ENCODE data around the gene MIER1.

The MIER1 gene

DNA sequence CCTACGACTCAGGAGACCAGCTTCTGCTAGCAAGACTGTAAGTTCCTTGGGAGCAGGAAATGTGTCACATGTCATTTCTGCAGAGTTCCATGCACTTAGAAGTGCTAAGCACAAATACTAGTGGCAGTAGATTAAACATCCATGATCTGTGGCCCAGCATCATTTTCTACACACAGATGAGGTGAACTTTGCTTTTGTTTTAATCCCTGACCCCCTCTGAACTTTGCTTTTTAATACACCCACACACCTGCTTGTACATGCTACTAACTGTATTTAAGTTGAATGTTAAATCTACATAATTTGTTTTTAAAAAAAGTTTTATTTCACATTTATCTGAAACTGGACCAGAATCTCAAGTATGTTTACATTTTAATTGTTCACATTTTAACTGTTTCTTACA is 104.7 kb downstream of the MIER1 start:
- Histone ChIP-seq H3K9me2 (replicated peaks; ENCODE audit: control insufficient read depth, low read length) (no peaks in the 10 kb centered on the region), H3K4me3 (ENCODE audit: low read length) (no peak overlapping the region), H3K4me2 (ENCODE audit: low read length) (no peak overlapping the region), H4K20me1 (ENCODE audit: control insufficient read depth, insufficient read depth, low read depth, low read length) (no peaks in the 10 kb centered on the region), H3F3A (ENCODE audit: control insufficient read depth, insufficient read depth) (no peaks in the 10 kb centered on the region), H3K36me3 (ENCODE audit: control insufficient read depth, low read length) (peaks cover 89% of the 10 kb centered on the region), H3K9me3 (ENCODE audit: control insufficient read depth, insufficient read depth, low read length) (no peaks in the 10 kb centered on the region), H3K4me1 (ENCODE audit: control insufficient read depth, low read length) (no peaks in the 10 kb centered on the region), H3K27me3 (ENCODE audit: control insufficient read depth, low read length) (no peaks in the 10 kb centered on the region), H3K27ac (ENCODE audit: low read depth, low read length) (no peak overlapping the region), H3K79me2 (ENCODE audit: control insufficient read depth, low read length) (no peaks in the 10 kb centered on the region; the same call in 1 of the 2 replicates)
- no peak for TF ChIP-seq EZH2phosphoT487 (IDR thresholded peaks at IDR 0.05; ENCODE audit: borderline replicate concordance, low read length)
- TF ChIP-seq, protein P1, sequence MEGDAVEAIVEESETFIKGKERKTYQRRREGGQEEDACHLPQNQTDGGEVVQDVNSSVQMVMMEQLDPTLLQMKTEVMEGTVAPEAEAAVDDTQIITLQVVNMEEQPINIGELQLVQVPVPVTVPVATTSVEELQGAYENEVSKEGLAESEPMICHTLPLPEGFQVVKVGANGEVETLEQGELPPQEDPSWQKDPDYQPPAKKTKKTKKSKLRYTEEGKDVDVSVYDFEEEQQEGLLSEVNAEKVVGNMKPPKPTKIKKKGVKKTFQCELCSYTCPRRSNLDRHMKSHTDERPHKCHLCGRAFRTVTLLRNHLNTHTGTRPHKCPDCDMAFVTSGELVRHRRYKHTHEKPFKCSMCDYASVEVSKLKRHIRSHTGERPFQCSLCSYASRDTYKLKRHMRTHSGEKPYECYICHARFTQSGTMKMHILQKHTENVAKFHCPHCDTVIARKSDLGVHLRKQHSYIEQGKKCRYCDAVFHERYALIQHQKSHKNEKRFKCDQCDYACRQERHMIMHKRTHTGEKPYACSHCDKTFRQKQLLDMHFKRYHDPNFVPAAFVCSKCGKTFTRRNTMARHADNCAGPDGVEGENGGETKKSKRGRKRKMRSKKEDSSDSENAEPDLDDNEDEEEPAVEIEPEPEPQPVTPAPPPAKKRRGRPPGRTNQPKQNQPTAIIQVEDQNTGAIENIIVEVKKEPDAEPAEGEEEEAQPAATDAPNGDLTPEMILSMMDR (IDR thresholded peaks at IDR 0.05; ENCODE audit: low read depth, low read length, poor library complexity, severe bottlenecking): no peak

DNA sequence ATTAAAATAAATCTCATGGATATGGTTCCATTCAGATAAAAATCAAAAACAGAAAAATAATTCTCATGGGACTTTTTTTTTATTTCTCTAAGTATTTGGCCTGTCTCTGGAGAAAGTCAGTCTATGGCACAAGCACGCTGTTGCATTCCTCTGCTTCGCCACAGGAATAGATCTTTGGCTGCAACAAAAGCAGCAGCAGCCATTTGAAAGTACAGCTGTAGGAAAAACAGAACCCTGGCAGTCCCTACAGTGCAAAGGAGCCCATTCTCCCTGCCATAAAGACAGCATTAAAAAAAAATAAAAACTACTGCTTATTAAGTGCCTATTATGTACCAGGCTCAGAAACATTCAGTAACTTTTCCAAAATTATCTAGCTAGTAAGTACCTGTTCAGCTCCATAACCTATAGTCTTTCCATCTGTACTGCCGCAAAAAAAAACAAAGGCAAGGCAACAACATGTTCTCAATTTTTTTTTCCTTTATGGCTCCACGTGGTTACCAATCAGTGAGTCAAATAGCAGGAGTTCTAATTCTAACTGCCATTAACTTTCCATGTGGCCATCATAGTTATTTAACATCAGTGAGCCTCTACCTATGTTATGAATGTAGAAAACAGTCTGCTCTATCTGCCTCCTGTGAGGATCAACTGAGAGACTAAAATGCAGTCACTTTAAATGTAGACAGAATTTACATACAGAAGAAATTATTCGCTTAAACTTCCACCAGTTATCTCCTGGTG is 106.5 kb downstream of the MIER1 start:
- TF ChIP-seq, protein P1 (IDR thresholded peaks at IDR 0.05; ENCODE audit: low read depth, low read length, poor library complexity, severe bottlenecking): no peak
- no peak for TF ChIP-seq EZH2phosphoT487 (IDR thresholded peaks at IDR 0.05; ENCODE audit: borderline replicate concordance, low read length)
- H3K27ac ChIP-seq (ENCODE audit: low read depth, low read length): no peak overlapping the region
- H3F3A ChIP-seq (ENCODE audit: control insufficient read depth, insufficient read depth): no peaks in the 10 kb centered on the region
- H3K4me1 ChIP-seq (ENCODE audit: control insufficient read depth, low read length): no peaks in the 10 kb centered on the region
- peaks cover 3% of the 10 kb centered on the region; the same call in 1 of the 2 replicates for H3K9me3 ChIP-seq (ENCODE audit: control insufficient read depth, insufficient read depth, low read length)
- no peaks in the 10 kb centered on the region for H3K9me2 ChIP-seq (replicated peaks; ENCODE audit: control insufficient read depth, low read length)
- H3K4me3 ChIP-seq (ENCODE audit: low read length): no peak overlapping the region
- H3K27me3 ChIP-seq (ENCODE audit: control insufficient read depth, low read length): no peaks in the 10 kb centered on the region
- H3K4me2 ChIP-seq (ENCODE audit: low read length): no peak overlapping the region
- H3K36me3 ChIP-seq (ENCODE audit: control insufficient read depth, low read length): peaks cover 89% of the 10 kb centered on the region
- no peaks in the 10 kb centered on the region for H4K20me1 ChIP-seq (ENCODE audit: control insufficient read depth, insufficient read depth, low read depth, low read length)
- H3K79me2 ChIP-seq (ENCODE audit: control insufficient read depth, low read length): no peaks in the 10 kb centered on the region; the same call in 1 of the 2 replicates

- Histone ChIP-seq H3K4me1 (ENCODE audit: control insufficient read depth, low read length) (no peaks in the 10 kb centered on the region), H3F3A (ENCODE audit: control insufficient read depth, insufficient read depth) (no peaks in the 10 kb centered on the region), H3K27me3 (ENCODE audit: control insufficient read depth, low read length) (no peaks in the 10 kb centered on the region), H3K9me2 (replicated peaks; ENCODE audit: control insufficient read depth, low read length) (no peaks in the 10 kb centered on the region), H3K27ac (ENCODE audit: low read depth, low read length) (no peak overlapping the region), H3K79me2 (ENCODE audit: control insufficient read depth, low read length) (no peaks in the 10 kb centered on the region; the same call in 1 of the 2 replicates), H4K20me1 (ENCODE audit: control insufficient read depth, insufficient read depth, low read depth, low read length) (no peaks in the 10 kb centered on the region), H3K4me3 (ENCODE audit: low read length) (no peak overlapping the region), H3K4me2 (ENCODE audit: low read length) (no peak overlapping the region), H3K9me3 (ENCODE audit: control insufficient read depth, insufficient read depth, low read length) (peaks cover 3% of the 10 kb centered on the region; the same call in 1 of the 2 replicates), H3K36me3 (ENCODE audit: control insufficient read depth, low read length) (peaks cover 89% of the 10 kb centered on the region)
- TF ChIP-seq, protein P1 (IDR thresholded peaks at IDR 0.05; ENCODE audit: low read depth, low read length, poor library complexity, severe bottlenecking): no peak
- no peak for TF ChIP-seq EZH2phosphoT487 (IDR thresholded peaks at IDR 0.05; ENCODE audit: borderline replicate concordance, low read length)
Observed at GRCh38 chr1:67031859-67032247, 107.1 kb downstream of the MIER1 start.

All from DOHH2 (cell line).